Activated CD4-positive, CD25-positive, alpha-beta regulatory T cell treated with anti-CD3 and anti-CD28 coated beads, Interleukin-2, amount 50 U/mL, for 16 hours (primary cell): Measurements from ENCODE around the gene SLC25A33.
"Not testable (repeated sequence)": the region's sequence is repeated elsewhere in the genome, so short reads cannot be mapped to it uniquely, and the experiment has no call there.

Experiments
- DNase-seq: peaks from one replicate; pipeline ENCODE4 v3.0.0-alpha.2; 2020; ENCODE audit warnings: low read depth, low spot score

Gene SLC25A33

DNA sequence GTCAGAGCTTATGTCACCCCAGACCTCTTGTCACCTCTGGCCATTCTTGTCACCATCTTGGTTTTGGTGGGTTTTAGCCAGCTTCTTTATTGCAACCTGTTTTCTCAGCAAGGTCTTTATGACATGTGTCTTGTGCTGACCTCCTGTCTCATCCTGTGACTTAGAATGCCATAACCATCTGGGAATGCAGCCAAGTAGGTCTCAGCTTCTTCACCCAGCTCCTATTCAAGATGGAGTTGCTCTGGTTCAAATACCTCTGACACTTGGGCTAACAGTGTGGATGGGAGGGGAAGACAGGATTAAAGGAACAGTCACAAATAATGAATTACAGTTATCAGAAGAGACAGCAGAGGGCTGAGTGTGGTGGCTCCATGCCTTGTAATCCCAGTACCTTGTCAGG is 81.8 kb downstream of the SLC25A33 start:
- DNase-seq: no peak

DNA sequence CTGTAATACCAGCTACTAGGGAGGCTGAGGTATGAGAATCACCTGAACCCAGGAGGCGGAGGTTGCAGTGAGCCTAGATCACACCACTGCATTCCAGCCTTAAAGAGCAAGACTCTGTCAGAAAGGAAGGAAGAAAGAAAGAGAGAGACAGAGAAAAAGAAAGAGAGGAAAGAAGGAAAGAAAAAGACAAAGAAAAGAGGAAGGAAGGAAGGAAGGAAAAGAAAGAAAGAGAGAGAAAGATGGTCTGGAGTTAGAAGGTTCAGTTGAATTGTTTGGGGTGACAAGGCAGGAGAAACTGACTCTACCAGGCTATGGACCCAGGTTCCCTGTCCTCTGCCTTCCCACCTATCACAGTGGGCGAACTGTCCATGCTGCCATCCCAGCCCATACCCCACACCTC is 84.8 kb downstream of the SLC25A33 start:
- DNase-seq: no peak

DNA sequence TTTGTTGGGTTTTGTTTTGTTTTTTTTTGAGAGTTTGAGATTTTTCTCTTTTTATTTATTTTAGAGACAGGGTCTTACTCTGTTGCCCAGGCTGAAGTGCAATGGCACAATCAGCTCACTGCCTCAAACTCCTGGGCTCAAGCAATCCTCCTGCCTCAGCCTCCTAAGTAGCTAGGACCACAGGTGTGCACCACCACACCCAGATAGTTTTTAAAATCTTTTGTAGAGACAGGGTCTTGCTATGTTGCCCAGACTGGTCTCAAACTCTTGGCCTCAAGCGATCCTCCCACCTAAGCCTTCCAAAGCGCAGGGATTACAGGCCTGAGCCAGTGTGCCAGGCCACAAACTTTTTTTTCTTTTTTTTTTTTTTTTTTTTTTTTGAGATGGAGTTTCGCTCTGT is 85.8 kb downstream of the SLC25A33 start:
- not testable (repeated sequence) for DNase-seq

DNA sequence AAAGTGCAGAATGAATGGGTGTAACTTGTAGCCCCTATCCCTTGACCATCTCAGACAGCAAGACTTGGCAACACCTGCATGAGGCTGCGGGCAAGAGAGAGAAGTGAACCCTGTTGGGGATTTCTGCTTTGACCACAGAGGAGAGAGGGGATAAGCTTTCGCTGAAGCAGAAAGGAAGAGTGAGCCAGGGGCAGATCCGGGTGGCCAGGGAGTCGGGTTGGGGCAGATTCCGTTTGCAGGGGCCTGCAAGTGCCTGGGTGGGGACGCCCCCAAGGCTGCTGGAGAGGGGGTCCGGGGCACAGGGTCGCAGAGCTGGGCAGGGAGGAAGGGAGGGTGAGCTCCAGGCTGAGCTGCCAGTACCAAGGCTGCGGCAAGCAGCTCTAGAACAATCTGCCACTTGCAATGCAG is 86.9 kb downstream of the SLC25A33 start:
- no peak for DNase-seq

DNA sequence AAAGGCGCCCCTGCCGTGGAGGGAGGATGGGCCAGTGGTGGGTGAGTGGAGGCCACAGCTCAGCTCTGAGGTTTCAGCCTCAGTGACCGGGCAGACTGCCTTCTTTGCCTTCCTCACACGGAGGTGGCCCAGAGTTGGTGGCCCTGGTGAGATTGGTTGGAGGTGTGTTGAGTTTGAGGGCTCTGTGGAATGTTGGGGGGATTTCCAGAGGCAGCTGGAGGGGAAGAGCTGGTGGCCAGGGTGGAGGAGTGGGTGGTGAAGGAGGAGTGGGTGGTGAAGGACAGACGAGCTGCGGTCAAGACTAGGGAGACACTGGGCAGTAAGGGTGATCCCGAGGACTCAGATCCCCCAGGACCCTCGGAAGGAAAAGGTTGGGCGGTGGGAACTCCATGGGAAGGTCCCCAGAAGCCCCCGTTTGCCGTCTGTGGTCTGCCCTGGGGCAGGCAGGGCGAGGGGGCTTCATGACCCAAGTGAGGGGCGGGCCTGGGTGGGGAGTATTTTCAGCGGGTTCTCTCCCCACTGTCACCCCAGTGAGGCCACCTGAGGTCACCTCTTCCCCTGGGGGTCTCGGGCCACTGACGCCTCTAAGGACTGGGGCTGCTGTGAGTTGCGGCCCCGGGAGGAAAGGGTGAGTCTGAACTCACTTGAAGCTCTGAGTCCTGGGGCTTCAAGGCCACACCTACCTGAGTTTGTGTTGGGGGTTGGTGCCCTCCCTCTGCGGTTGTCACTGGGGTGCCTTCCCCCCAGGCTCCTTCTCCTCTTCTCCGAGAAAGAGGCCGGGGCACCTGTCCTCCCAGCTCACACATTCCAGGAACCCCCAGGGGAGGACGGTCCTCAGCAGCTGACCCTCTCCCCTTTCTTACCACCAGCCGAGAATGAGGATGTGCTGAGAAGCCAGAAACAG is 89.5 kb downstream of the SLC25A33 start:
- peak; percentile 41 for DNase-seq

DNA sequence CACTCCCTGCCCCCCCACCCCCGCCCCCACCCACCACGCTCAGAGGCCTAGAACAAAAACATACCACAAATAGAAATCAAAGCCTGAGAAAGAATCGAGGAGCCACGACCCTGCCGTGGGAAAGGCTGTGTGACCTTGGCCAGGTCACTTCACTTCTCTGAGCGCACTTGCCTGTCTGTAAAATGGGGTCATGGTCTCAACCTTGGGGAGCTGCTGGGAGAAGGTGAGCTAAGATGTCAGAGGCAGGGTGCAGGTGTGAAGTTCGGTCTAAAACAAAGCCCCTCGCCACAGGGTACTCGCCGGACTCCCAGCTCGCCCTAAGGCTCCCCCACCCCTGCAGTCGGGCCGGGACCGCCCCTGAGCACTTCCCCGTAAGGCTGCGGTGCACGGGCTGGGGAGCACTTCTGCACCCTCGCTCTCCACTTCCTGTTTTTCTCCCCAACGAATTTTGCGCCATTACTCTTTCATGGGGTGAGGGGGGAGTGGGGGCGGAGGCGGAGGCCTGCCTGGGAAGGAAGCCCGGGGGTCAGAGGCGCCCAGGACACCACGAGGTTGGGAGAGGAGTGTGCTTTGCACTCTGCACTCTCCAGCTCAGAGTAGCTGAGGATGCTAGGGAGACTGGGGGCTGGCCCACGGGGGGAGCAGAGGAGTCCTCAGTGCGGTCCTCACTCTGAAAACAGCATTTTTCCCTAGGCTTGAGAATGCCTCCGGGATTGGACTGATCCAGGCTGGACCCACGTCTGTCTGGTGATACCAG is 90.4 kb downstream of the SLC25A33 start:
- peak; percentile 57 for DNase-seq

DNA sequence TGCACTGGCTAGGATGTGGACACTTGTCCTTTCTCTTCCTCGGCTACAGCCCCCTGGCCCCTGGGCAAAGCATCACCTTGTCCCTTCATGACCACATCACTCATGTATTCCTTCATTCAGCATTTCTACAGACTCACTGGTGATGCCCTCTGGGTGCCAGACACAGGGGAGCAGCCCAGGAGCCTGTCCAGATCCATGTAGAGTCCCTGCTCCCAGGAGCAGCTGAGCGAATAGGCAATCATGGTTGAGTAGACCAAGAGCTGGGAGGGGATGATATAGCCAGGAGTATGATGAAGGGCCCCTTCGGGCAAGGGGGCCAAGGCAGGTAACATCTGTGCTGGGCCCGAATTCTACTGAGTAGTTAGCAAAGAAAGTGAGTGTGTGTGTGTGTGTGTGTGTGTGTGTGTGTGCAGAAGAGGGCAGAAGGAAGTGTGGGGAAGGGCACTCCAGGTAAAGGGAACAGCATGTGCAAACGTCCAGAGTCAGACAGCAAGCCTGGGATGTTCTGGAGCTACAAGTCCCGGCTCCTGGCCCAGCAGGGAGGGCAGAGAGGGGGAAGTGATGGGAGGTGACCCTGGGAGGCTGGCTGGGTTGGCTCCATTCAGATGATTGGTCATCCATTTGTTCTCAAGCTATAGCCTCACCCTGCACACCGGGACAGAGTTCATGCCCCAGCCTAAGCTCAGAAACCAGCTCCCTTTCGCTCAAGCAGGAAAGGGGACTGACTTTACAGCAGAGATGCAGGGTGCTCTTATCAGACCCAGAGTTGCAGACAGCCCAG is 91.3 kb downstream of the SLC25A33 start:
- no peak for DNase-seq

DNA sequence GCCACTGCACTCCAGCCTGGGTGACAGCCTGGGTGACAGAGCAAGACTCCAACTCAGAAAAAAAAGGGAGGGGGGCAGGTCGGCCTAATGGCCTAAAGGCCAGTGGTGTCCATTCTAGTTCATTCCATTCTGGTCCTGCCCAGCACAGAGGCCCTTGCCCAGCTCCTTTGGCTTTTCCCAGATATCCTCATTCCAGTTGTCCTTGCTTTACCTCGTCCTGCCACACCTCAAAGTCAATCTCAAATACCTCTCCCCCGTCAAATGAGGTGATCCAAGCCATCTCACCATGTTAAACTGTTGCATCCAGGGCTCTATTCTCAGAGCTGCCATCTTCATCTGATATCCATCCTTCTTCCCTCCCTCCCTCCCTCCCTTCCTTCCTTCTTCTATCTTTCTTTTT is 92.3 kb downstream of the SLC25A33 start:
- DNase-seq: no peak

DNA sequence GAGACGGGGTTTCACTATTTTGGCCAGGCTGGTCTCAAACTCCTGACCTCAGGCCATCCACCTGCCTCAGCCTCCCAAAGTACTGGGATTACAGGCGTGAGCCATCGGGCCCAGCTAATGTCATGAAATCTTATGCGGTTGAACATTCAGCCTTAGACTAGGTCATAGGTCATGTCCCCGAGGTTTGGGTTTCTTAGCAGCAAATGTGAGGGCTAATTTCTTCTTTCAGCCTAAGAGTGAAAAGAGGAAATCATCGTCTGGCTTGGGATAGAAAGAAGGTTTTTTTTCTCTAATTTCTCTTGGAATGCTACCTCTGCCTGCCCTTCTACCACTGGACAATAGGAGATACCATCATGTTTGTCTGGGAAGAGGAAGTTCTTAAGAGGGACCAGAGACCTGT is 94.2 kb downstream of the SLC25A33 start:
- DNase-seq: no peak

DNA sequence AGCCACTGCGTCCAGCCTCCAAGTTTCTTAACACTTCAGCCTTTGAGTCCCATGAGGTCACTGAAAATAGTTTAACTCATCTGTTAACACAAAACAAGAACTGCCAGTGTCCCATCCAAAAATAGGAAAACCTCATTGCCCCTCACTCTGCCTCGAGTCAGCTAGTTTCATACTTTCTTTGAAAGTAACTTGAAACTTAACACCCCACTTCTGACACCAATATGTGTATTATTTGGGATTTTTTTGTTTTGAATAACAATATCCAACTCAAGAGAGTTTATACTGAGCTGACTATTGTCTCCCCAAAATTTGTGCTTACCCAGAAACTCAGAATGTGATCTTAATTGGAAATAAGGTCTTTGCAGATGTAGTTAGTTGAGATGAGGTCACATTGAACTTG is 95.3 kb downstream of the SLC25A33 start:
- DNase-seq: no peak
